Measurements from ENCODE around the gene PPP1R3C. TPM values are rescaled to one million over a fixed set of nuclear protein-coding genes. Genes with fewer than 3 reads are reported as not detected.

The PPP1R3C gene
- polyA plus RNA-seq, 6 donors from 2014 or later, result not detected

GRCh38 chr10:91624633-91625032 lies 8.2 kb downstream of the PPP1R3C start:
- no peaks in the 10 kb centered on the region for H3K4me1 Mint-ChIP-seq
- no peak overlapping the region for H3K27ac Mint-ChIP-seq
- no peaks in the 10 kb centered on the region for H3K36me3 Mint-ChIP-seq
- peaks cover 6 to 28% (median 14%) of the 10 kb centered on the region in 7 donors for H3K9me3 Mint-ChIP-seq
- DNase-seq (no peak), ATAC-seq (ENCODE audit: low read depth in 2 of 2) (no peak)
- no peak overlapping the region for H3K4me3 Mint-ChIP-seq
- peaks cover 28 to 38% (median 29%) of the 10 kb centered on the region in 3 donors for H3K27me3 Mint-ChIP-seq

GRCh38 chr10:91622601-91623000 lies 10.3 kb downstream of the PPP1R3C start:
- H3K9me3 Mint-ChIP-seq, result peaks cover 6 to 28% (median 14%) of the 10 kb centered on the region in 7 donors
- DNase-seq (no peak), ATAC-seq (ENCODE audit: low read depth in 2 of 2) (no peak)
- H3K27ac Mint-ChIP-seq, result no peak overlapping the region
- H3K36me3 Mint-ChIP-seq, result no peaks in the 10 kb centered on the region
- H3K27me3 Mint-ChIP-seq, result peaks cover 23 to 34% (median 28%) of the 10 kb centered on the region in 3 donors
- H3K4me1 Mint-ChIP-seq, result no peaks in the 10 kb centered on the region
- H3K4me3 Mint-ChIP-seq, result no peak overlapping the region

- H3K4me3 Mint-ChIP-seq, result peak overlapping the region in 1 of 8 donors; percentile 69
- no peak for ATAC-seq (ENCODE audit: low read depth in 2 of 2)
These were observed 11.3 kb downstream of the PPP1R3C start for GRCh38 chr10:91621483-91622113.

DNA sequence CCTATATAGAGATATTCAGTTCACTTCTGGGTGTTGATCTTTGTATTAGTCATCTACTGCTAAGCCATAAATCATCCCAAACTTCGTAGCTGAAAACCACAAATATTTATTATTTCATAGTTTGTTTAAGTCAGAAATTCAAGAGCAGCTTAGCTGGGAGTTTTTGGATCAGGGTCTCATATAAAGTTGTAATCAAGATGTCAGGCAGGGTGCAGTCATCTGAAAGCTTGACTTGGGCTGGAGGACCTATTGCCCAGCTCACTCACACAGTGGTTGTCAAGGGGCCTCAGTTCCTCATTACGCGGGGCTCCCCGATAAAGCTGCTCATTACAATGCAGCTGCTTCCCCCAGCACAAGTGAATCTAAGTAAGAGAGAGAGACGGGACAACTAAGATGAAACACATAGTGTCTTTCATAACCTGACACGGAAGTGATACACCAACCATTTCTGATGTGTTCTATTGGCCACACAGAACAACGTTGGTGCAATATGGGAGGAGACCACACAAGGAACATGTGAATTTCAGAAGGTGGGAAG lies 15.7 kb downstream of the PPP1R3C start:
- ATAC-seq (ENCODE audit: low read depth in 2 of 2), result no peak
- Mint-ChIP-seq H3K9me3 (peaks cover 0 to 10% (median 4%) of the 10 kb centered on the region in 7 donors), H3K27ac (no peak overlapping the region), H3K4me1 (no peaks in the 10 kb centered on the region), H3K36me3 (no peaks in the 10 kb centered on the region), H3K27me3 (peaks cover 13 to 26% (median 21%) of the 10 kb centered on the region in 3 donors), H3K4me3 (no peak overlapping the region)
- no peak for DNase-seq

More at GRCh38 chr10:91621483-91622113, 11.3 kb downstream of the PPP1R3C start:
- Mint-ChIP-seq H3K27me3 (peaks cover 23 to 39% (median 28%) of the 10 kb centered on the region in 3 donors), H3K27ac (no peak overlapping the region), H3K36me3 (no peaks in the 10 kb centered on the region), H3K9me3 (peaks cover 6 to 28% (median 14%) of the 10 kb centered on the region in 7 donors), H3K4me1 (no peaks in the 10 kb centered on the region)
- no peak for DNase-seq

- H3K9me3 Mint-ChIP-seq, result peaks cover 0 to 2% (median 0%) of the 10 kb centered on the region in 7 donors
- H3K4me3 Mint-ChIP-seq, result no peak overlapping the region
- DNase-seq (no peak), ATAC-seq (ENCODE audit: low read depth in 2 of 2) (no peak)
- H3K36me3 Mint-ChIP-seq, result no peaks in the 10 kb centered on the region
- H3K27ac Mint-ChIP-seq, result no peak overlapping the region
- no peaks in the 10 kb centered on the region for H3K4me1 Mint-ChIP-seq
- H3K27me3 Mint-ChIP-seq, result peaks cover 13 to 36% (median 15%) of the 10 kb centered on the region in 3 donors
These were observed 16.7 kb downstream of the PPP1R3C start for GRCh38 chr10:91616137-91616536.

- DNase-seq (no peak), ATAC-seq (ENCODE audit: low read depth in 2 of 2) (no peak)
- H3K27me3 Mint-ChIP-seq, result peaks cover under 1 to 31% (median 3%) of the 10 kb centered on the region in 3 donors
- H3K9me3 Mint-ChIP-seq, result no peaks in the 10 kb centered on the region
- H3K27ac Mint-ChIP-seq, result no peak overlapping the region
- H3K4me3 Mint-ChIP-seq, result no peak overlapping the region
- no peaks in the 10 kb centered on the region for H3K36me3 Mint-ChIP-seq
- H3K4me1 Mint-ChIP-seq, result no peaks in the 10 kb centered on the region
These were observed 18.6 kb downstream of the PPP1R3C start for GRCh38 chr10:91614225-91614624.

DNA sequence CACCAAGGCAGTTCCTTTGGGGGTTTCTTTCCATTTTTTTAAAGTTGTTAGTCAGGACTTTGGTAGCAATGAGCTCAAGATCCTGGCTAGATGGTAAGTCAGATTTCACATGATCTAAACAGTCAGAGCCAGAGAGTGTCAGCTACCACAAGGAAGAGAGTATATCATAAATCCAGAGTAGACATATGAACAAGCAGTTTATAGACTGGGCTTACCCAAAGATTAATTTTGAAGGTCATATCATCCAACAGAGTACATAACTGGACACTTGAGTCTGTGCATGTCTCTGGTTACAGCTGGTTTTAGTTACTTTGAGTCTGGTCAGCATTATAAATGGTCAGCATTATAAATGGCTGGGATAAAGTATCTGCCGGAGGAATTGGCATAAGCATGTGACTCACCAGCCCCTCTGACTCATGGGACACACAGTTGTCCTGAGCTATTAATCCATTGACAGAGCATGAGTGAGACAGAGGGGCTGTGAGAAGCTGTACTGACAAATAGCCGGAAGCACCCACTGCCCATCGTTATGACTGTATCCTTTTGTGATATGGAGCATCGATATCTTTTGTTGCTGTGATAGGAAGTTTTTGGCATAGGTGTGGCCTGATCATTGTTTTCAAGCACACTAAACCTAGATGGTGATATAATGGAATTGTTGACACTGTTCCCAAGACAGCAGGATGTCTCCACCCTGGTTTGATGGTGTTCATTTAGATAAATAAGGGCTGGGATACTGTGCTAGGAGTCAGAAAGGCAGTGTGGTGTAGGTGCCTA lies 19.3 kb downstream of the PPP1R3C start:
- no peaks in the 10 kb centered on the region for H3K36me3 Mint-ChIP-seq
- H3K27me3 Mint-ChIP-seq, result peaks cover 0 to 25% (median 0%) of the 10 kb centered on the region in 3 donors
- ATAC-seq (ENCODE audit: low read depth in 2 of 2), result no peak
- no peak overlapping the region for H3K4me3 Mint-ChIP-seq
- no peaks in the 10 kb centered on the region for H3K9me3 Mint-ChIP-seq
- no peaks in the 10 kb centered on the region for H3K4me1 Mint-ChIP-seq
- H3K27ac Mint-ChIP-seq, result no peak overlapping the region
- DNase-seq, result no peak

- no peak overlapping the region for H3K4me3 Mint-ChIP-seq
- H3K9me3 Mint-ChIP-seq, result peaks cover 2 to 7% (median 4%) of the 10 kb centered on the region in 7 donors
- no peak for DNase-seq
- no peak overlapping the region for H3K27ac Mint-ChIP-seq
- no peak for ATAC-seq (ENCODE audit: low read depth in 2 of 2)
- peaks cover 0 to under 1% of the 10 kb centered on the region in 2 donors for H3K36me3 Mint-ChIP-seq
- H3K4me1 Mint-ChIP-seq, result no peaks in the 10 kb centered on the region
- H3K27me3 Mint-ChIP-seq, result peaks cover 0 to 14% (median 0%) of the 10 kb centered on the region in 3 donors
These were observed 22.0 kb downstream of the PPP1R3C start for GRCh38 chr10:91610919-91611318.

GRCh38 chr10:91610444-91610843 lies 22.4 kb downstream of the PPP1R3C start:
- Mint-ChIP-seq H3K9me3 (peaks cover 2 to 12% (median 8%) of the 10 kb centered on the region in 7 donors), H3K4me1 (no peaks in the 10 kb centered on the region), H3K36me3 (peaks cover 0 to 5% of the 10 kb centered on the region in 2 donors), H3K27me3 (peaks cover 0 to 14% (median 0%) of the 10 kb centered on the region in 3 donors), H3K27ac (no peak overlapping the region), H3K4me3 (no peak overlapping the region)
- ATAC-seq (ENCODE audit: low read depth in 2 of 2) (no peak), DNase-seq (no peak)

DNA sequence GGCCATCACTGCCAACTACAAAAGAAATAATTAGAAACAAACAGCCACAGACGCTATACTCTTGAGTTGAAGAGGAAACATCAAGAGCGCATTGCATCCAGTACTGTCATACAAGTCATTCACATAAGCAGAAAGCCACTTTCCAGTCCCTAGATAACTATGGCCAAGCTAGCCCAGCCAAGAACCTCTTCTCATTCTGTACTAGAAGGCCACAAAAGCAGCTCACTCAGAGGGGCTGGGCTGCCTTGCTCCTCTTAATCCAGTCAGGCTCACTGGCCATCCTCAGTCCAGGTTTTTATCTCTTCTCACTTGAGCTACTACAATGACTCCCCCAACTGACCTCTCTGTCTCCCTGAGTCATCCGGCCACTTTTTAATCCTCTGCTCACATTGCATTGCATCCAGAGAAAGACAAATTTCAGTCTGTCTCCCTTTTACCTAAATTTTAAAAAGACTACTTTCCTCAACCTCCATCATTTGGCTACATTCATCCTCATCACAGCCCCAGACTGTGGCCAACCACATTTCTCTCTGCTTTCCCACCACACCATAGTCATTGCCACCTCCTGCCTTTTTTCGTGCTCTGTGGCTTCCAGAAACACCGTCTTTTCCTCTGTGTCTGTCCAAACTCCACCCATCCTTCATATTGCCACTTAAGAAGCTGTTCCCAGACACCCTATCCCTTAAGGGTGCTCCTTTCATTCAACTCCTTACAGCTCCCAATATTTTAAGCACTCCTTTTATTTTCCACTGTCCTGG lies 25.0 kb downstream of the PPP1R3C start:
- DNase-seq (no peak), ATAC-seq (ENCODE audit: low read depth in 2 of 2) (no peak)
- Mint-ChIP-seq H3K36me3 (peaks cover 0 to 5% of the 10 kb centered on the region in 2 donors), H3K27ac (no peak overlapping the region), H3K4me3 (no peak overlapping the region), H3K9me3 (peaks cover 2 to 16% (median 12%) of the 10 kb centered on the region in 7 donors), H3K27me3 (peaks cover 0 to 15% (median 0%) of the 10 kb centered on the region in 3 donors), H3K4me1 (no peaks in the 10 kb centered on the region)

- H3K27ac Mint-ChIP-seq, result no peak overlapping the region
- no peak for ATAC-seq (ENCODE audit: low read depth in 2 of 2)
These were observed 26.9 kb downstream of the PPP1R3C start for GRCh38 chr10:91605968-91606367.

DNA sequence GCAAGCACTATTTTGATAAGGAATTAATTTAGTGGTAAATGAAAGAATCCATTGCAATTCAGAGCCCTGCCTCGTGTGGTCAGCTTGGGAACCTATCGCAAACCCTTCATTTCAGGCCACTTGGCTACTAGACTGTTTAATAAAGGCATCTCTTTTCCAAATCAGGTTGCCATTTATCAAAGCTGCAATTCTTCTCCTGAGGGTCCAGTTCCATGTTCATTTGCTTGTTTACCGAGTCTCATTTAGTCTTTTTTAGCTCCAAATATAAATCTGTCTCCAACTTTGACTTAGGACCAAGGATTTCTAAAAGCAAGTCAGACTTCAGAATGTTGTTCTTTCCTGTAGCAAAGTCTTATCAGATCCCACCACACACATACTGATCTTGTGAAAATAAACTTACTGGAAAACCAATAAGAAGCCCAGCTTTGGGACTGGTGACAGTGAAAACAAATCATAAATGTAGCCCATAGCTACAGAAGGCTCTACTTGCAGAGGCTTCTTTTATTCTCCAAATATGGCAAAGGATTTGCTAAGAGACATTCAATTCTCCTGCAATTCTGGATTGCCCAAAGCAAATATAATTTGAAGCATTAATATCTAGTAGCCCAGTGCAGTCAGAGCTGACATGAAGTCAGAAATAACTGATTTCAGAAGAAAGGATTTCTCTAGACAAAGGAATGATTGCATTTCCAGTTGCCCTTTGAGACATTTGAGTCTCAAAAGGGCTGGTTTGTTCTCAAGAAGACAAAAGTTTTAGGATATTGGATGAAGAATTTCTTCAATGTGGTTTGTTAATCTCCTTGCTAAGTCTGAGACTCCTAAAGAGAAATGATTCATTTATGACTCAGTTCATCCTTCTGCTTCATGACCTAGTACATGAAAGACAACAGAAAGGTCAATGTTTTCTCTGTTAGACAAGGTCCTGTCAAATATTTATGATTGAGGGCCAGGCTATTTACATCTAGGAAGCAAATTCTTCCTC lies 28.0 kb downstream of the PPP1R3C start:
- peaks cover 2 to 16% (median 12%) of the 10 kb centered on the region in 7 donors for H3K9me3 Mint-ChIP-seq

More at GRCh38 chr10:91605968-91606367, 26.9 kb downstream of the PPP1R3C start:
- DNase-seq, result no peak
- peaks cover 0 to 6% of the 10 kb centered on the region in 2 donors for H3K36me3 Mint-ChIP-seq
- peaks cover 0 to 12% (median 2%) of the 10 kb centered on the region in 3 donors for H3K27me3 Mint-ChIP-seq
- no peaks in the 10 kb centered on the region for H3K4me1 Mint-ChIP-seq
- H3K9me3 Mint-ChIP-seq, result peaks cover 2 to 16% (median 12%) of the 10 kb centered on the region in 7 donors
- no peak overlapping the region for H3K4me3 Mint-ChIP-seq

More for the DNA sequence above, 28.0 kb downstream of the PPP1R3C start:
- Mint-ChIP-seq H3K4me1 (no peaks in the 10 kb centered on the region), H3K4me3 (no peak overlapping the region), H3K36me3 (peaks cover 0 to 10% of the 10 kb centered on the region in 2 donors), H3K27ac (no peak overlapping the region), H3K27me3 (peaks cover 0 to 17% (median 11%) of the 10 kb centered on the region in 3 donors)
- DNase-seq (no peak), ATAC-seq (ENCODE audit: low read depth in 2 of 2) (no peak)

All from naive B cell (primary cell).